GM21528 (cell line): ENCODE measurements around the gene AQP1.

Experiments
- ATAC-seq: cut with Tn5 transposase; IDR thresholded peaks from one replicate; pipeline ENCODE4 v1.9.1; 2021; ENCODE audit warnings: mild to moderate bottlenecking, moderate library complexity; ENCODE audit not compliant: unreplicated experiment, low FRiP score

Gene AQP1

DNA sequence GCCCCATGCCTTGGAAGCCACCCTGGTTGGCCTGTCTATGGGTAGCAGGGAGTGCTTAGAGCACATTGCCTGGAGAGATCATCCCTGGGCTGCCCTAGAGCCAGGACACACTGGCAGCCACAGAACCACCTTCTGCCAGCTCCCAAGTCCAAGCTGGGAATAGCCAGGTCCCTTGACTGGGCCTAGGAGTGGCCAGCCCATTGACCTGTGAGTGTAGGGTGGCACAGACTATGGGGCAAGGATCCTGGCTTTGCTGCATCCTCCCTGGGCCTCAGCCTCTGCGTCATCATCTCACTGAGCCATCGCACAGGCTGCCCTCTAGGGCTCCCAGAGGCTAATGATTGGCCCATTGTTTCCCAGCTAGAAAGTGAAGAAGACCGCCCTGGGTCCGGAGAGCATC is 7.0 kb downstream of the AQP1 start:
- ATAC-seq, result no peak

DNA sequence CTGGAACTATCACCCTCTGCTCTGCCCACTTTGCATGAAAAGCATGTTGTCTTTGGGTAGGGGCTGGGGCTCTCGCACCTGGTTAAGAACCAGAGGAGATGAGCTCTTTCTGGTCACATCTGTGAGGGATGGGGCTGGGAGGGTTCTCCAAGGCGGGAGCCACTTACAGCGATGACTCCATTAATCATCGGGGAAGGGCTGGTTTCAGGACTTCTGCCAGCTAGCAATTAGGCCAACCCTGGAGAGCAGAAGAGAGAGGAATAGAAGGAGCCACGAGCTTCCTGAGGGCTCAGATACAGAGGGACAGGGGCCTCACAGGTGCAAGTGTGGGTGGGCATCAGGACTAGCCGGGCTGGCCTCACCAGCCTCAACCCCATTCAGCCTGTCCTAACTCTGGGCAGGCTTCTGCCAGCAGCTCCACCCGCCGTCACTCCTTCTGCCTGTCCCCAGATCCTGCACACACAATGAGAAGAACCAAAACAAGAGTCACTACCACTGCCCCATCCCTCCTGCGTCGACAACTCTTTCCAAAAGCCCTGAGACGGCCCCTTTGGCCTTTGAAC is 8.4 kb downstream of the AQP1 start:
- no peak for ATAC-seq

DNA sequence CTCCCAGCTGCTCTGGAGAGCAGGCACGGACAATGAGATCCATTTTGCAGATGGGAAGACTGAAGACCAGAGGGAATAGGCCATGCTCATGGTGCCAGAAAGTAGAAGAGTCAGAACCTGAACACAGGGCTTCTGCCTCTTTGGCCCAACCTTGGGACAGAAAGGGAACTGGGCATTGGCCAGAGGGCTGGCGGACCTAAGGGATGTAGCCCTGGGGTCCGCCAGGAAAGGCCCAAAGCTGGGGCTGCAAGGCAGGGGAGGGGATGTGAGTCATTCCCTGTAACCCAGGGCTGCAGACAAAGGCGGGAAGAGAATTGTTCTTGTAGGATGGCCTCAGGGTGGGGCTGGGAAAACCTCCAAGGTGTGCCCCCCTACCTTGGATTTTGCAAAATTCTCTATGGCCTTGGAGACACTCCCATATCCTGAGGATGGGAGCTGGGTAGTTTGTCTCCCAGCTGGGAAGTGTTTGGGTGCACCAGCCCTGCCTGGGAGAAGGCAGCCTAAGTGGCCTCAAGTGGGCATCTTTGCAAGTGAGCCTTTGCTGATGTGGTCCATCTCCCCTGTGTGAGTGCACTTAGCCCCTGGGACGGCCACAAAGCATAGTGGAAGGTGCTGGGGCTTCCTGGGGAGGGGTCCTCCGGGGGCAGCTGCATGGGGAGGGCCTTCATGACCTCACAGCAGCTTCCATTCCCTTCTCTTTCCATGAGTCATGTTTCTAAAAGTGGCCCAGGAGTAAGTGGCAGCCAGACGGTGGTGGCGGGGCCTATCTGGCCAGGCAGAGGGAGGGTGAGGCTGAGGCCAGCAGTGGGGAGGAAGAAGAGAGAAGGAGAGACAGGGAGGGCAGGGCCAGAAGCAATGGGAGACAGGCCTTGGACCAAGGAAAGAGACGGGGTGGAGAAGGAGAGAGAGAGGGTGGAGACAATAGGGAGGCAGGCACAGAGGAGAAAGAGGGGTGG is 9.2 kb downstream of the AQP1 start:
- no peak for ATAC-seq

DNA sequence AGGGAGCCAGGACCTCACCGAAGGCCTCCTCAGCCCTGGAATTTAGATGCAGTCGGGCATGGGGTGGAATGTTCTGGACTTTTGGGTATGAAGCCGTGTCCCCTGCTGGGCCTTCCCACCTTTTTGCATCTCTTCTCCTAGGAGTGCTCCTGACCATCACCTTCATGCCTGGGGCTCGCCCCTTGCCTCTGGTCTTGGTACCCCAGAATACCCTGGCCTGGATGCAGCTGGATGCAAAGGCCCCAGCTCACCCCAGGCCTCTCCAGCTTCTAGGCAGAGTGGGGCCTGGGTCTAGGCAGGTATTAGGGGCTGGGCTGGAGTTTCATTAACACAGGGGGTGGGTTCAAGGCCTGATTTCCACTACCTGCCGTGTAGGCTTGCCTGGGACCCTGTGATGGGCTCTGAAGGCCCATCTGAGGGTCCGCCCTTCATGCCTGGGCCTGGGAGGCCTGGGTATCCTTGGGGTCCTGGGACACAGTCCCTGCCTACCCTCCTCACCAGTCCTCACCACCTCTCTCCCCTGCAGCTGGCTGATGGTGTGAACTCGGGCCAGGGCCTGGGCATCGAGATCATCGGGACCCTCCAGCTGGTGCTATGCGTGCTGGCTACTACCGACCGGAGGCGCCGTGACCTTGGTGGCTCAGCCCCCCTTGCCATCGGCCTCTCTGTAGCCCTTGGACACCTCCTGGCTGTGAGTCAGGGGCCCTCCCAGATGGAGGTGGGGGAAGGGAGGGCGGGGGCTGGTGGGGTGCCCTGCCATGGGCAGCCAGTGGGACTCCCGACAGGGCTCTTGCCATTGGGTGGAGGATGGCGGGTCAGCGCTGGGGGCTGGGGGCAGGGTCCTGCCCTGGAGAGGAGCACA is 10.1 kb downstream of the AQP1 start:
- no peak for ATAC-seq

DNA sequence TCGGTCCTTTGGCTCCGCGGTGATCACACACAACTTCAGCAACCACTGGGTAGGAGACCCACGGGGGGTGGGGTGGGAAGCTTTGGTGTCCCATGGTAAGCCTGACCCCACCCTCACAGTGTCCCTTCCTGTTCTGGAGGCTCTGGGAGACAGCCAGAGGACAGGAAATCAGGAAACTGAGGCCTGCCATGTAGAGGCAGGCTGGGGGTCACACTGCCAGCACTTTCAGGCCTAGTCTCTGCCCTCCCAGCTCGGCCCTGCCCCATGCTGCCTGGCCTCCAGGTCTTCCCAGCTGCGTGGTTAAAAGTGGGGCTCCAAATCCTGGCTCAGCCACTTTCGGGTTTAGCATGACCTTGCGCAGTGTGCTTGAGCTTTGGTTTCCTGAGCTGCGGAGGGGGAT is 10.9 kb downstream of the AQP1 start:
- no peak for ATAC-seq

DNA sequence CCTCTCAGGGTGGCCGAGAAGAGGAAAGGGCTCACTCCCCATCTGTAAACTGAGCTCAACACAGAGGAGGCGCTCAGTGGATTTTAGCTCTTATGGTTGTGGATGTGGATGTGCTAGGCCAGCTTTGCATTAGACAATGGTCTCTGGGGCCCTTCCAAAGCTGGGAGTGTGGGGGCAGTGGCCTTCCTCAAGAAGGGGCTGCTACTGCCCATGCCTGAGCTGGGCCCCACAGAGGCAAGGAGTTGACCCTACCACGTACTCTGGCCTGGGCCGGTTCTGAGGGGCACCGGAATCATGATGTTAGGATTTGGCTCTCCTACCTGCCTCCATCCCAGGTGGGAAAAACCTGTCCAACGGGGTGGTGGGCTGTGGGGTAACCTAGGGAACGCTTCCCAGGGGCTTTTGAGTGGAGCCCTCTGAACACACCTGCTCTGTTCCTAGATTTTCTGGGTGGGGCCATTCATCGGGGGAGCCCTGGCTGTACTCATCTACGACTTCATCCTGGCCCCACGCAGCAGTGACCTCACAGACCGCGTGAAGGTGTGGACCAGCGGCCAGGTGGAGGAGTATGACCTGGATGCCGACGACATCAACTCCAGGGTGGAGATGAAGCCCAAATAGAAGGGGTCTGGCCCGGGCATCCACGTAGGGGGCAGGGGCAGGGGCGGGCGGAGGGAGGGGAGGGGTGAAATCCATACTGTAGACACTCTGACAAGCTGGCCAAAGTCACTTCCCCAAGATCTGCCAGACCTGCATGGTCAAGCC is 11.5 kb downstream of the AQP1 start:
- ATAC-seq, result no peak

DNA sequence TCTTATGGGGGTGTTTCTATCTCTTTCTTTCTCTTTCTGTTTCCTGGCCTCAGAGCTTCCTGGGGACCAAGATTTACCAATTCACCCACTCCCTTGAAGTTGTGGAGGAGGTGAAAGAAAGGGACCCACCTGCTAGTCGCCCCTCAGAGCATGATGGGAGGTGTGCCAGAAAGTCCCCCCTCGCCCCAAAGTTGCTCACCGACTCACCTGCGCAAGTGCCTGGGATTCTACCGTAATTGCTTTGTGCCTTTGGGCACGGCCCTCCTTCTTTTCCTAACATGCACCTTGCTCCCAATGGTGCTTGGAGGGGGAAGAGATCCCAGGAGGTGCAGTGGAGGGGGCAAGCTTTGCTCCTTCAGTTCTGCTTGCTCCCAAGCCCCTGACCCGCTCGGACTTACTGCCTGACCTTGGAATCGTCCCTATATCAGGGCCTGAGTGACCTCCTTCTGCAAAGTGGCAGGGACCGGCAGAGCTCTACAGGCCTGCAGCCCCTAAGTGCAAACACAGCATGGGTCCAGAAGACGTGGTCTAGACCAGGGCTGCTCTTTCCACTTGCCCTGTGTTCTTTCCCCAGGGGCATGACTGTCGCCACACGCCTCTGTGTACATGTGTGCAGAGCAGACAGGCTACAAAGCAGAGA is 12.2 kb downstream of the AQP1 start:
- no peak for ATAC-seq

DNA sequence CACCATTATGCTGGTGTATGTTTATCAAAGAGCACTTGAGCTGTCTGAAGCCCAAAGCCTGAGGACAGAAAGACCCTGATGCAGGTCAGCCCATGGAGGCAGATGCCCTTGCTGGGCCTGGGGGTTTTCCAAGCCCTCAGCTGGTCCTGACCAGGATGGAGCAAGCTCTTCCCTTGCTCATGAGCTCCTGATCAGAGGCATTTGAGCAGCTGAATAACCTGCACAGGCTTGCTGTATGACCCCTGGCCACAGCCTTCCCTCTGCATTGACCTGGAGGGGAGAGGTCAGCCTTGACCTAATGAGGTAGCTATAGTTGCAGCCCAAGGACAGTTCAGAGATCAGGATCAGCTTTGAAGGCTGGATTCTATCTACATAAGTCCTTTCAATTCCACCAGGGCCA is 13.0 kb downstream of the AQP1 start:
- no peak for ATAC-seq

DNA sequence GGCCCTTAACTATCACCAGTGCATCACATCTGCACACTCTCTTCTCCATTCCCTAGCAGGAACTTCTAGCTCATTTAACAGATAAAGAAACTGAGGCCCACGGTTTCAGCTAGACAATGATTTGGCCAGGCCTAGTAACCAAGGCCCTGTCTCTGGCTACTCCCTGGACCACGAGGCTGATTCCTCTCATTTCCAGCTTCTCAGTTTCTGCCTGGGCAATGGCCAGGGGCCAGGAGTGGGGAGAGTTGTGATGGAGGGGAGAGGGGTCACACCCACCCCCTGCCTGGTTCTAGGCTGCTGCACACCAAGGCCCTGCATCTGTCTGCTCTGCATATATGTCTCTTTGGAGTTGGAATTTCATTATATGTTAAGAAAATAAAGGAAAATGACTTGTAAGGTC is 13.5 kb downstream of the AQP1 start:
- no peak for ATAC-seq

DNA sequence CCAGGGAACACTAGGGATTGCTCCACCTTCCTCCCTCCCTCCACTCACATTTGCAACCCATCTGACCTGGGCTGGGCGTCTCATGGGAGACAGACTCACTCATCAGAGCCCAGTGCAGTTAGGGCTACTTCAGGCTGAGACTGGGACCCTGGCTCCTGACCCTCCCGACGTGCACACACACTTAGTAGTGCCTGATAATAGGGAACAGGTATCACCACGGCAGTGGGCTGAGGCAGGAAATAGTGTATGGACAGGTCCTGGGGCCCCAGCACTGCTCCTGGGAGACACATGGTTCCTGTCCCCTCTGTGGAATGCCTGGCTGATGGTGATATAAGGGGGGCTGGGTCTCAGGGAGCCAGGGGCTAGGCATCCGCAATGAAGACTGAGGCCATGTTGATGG is 14.3 kb downstream of the AQP1 start:
- ATAC-seq, result no peak

DNA sequence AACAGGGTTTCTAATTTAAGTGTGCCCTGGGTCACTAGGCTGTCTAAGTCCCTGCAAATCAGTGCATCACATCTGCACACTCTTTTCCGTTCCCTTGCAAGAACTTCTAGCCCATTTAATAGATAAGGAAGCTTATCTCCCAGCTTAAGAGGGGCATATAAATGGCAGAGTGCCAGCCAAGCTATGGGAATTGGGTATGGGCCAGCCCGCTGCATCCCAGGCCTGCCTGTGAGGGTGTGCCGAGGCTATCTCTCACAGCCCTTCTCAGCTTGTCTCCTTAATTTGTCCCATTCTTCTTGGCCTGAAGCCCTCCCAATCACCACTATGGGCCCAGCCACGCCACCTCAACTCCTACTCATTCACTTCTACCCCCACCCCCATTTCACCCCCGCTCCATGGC is 14.7 kb downstream of the AQP1 start:
- no peak for ATAC-seq

DNA sequence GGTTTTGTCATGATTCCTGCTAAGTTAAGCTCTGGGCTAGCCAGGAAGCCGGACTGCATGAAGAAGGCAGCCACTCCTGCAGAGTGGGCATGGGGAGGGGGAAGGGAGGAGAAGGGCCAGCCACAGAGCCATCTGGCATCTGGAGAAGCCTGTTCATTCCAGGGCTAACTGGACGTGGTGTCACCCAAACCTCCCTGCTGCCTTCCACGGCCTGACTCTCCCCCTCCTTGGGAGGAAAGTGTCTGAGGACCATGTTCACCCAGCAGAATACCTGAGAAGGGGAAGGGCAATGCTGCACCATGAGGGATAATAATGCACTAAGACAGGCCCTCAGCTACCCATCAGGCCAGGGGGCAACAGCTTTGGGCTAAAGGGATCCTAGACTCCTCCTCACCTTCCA is 15.4 kb downstream of the AQP1 start:
- ATAC-seq, result no peak

DNA sequence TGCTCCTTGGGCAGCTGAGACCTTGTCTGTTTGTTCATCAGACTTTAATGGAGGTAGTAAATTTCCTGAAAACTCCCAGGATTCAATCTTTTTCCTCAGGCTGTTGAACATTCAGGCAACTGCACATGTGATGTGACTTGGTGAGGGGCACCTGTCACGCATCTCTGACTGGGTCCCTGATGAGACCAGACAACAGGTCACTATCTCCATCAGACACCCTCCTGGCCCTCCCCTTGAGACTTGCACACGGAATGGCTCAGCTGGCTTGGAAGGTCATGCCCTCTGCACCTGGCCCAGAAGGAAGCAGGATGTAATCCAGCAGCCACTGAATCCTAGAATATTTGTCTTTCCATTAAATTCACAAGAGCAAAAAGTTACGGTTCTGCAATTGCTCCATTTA is 15.9 kb downstream of the AQP1 start:
- no peak for ATAC-seq

DNA sequence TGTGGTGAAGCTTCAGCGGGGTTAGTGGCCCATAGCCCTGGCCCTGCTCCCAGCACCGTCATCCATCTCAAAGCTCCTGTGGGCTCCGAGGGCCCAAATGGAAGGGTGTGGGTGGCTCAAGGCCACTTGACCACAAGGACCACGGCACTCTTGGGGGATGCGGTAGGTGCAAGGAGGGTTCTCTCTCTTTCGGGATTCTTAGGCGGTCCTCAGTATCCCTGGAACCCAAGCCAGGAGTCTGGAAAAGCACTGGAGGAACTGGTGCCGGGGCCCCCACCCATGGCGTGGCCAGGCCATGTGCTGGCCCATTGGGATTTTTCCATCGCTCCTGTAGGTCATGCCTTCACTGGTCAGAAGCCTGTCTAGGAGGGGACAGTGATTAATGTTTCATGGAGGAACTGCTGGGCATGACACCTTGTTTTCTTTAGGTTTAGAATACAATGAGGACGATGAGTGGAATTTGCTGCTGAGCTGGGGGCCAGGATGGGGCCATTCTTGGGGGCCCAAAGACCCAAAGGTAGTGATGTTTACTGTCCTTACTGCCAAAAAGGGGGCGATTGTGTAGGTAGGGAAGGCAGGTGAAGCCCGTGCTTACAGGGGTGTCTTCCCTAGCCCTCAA is 16.7 kb downstream of the AQP1 start:
- no peak for ATAC-seq

DNA sequence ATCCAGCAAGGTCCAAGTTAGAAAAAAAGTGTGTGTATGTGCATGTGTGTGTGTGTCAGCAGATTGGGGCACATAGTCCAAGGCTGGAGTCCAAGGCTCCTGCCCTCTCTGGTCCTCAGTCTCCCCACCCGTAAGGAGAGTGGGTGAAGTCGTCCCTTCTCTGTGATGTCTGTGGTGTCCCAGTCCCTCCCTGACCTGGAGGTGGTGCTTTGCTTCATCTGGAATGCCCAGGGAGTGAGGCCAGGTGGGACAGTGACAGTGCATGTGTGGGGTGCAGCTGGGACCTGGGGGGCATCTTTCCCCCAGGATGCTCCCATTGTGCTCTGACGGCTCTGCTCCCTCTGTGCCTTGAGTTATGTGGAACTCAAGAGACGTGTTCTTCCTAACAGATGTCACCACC is 18.0 kb downstream of the AQP1 start:
- no peak for ATAC-seq

DNA sequence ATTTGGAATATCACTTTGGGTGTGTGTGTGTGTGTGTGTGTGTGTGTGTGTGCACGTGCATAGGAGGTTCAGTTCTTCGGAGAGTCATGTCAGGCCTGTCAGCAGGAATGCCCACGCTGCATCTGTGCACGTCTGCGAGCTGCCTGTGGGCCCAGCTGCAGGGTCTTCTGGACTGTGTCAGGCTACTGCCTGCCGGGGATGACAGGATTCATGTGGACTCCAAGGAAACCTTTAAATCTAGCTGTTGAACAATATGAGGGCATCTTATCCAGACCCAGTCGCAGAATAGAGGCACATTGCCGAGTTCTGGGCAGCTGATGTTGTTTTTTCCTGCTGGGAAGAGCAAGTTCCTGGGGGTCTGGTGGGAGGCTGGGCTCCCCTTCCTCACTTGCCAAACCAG is 19.0 kb downstream of the AQP1 start:
- ATAC-seq, result no peak

DNA sequence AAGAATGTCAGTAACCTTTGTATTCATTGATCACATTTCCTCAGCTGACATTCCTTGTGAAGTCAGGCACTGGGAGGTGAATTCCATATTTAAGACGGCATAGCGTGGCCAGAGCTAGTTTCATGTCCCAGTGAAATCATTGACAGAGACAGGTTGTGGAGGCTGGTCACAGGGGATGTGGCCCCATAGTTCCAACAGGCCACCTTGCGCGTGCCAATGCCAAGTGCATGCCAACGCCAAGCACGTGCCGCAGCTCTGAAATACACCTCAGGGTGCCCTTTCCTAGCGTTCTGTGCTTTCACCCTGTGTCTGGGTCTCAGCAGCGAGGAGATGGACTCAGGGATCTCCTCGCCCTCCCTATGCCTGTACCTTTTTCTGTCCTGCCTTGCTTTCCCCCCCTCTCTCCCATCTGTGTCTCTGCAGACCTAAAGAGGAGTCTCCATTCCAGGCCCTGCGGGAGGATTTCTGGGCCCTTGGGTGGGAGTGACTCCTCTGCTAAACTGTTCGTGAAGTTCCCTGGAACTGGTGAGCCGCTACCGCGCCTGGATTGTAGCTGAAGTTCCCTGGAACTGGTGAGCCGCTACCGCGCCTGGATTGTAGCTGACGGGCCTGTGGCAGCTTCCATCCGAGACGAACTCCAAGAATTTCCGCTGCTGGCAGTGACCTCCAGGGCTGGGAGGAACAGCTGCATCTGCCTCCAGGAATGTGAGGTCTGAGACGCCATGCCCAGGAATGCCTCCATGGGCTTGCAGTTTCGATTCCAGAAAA is 19.7 kb downstream of the AQP1 start:
- no peak for ATAC-seq

DNA sequence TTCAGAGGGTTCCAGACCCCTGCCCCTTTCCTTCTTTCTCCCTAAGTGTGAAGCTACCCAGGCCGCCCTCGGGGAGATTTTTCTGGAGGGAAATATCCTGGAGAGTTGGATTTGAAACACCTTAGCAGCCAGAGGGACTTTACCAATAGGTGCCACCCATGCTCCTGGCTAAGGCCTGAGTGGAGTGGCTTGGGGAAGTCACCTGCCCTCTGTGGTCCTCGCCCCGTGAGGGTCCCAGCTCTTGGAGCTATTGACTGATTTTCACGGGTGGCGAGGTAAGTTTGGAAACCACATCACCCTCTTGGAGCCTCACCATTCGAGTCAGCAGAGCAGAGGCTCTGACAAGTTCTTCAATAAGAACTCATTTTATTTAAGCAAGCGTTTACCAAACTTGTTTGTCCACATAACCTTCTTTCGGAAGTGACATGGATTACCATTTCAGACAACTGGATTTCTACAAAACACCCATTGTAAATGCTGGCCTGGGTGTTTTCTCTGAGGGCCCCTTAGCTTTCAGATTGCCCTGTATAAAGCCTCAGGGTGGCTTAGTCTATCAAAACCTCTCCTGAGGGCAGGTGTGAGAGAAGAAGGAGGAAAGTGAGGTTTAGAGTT is 20.4 kb downstream of the AQP1 start:
- ATAC-seq, result no peak

DNA sequence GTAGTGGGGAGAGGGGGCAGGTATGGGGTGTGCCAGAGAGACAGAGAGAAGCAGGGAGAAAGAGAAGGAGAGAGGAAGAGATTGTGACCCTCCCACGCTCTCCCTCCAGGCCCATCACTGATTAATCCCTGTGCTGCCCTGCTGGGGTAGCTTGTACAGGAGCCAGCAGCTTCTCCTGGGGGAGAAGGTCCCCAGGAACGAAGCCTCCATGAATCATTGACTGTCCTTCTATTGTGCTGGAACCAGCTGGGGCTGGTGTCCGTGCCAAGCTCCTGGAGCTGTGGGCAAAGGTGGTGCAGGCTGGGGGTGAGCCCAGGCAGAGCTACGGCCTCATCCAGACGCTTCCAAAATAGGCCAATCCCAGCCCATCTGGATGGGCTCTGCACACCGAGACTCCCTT is 20.9 kb downstream of the AQP1 start:
- ATAC-seq, result no peak
